Cardiac muscle cell (in vitro differentiated cells and primary cell): ENCODE measurements around the gene BATF2. TPM values are rescaled to one million over a fixed set of nuclear protein-coding genes. Genes with fewer than 3 reads are reported as not detected.

ENCODE experiments used
- DNase-seq, 2 donors: peaks; one replicate each; pipeline versions ENCODE4 v3.0.0 to v3.0.0-alpha.2; 2010 to 2017; ENCODE audit warnings: low read depth in 1 of 2, low spot score in 1 of 2
- H3K27ac ChIP-seq: fragments of 200-600 bp; sonication (generic); 2 replicates; pipeline ENCODE4 v1.5.1; 2016
- H3K27me3 ChIP-seq: fragments of 200-600 bp; sonication (generic); 2 replicates; pipeline ENCODE4 v1.6.0; 2016; ENCODE audit warnings: control low read depth
- H3K36me3 ChIP-seq: fragments of 200-600 bp; sonication (generic); 2 replicates; pipeline ENCODE4 v1.5.1; 2016; ENCODE audit warnings: control low read depth
- H3K4me1 ChIP-seq: fragments of 200-600 bp; sonication (generic); 2 replicates; pipeline ENCODE4 v1.8.1; 2017; ENCODE audit warnings: low read depth, mild to moderate bottlenecking, mixed run types
- H3K4me3 ChIP-seq: fragments of 200-600 bp; sonication (generic); 2 replicates; pipeline ENCODE4 v1.5.1; 2016; ENCODE audit warnings: mild to moderate bottlenecking
- H3K9me3 ChIP-seq: fragments of 200-600 bp; sonication (generic); 2 replicates; pipeline ENCODE4 v1.5.1; 2017; ENCODE audit warnings: low read depth, mild to moderate bottlenecking, control low read depth
- CTCF ChIP-seq: IDR thresholded peaks from 2 replicates; pipeline ENCODE4 v1.5.1; 2012; ENCODE audit warnings: low read depth, mild to moderate bottlenecking, low read length
- polyA plus RNA-seq: library from polyadenylated mRNA; unstranded; fragments of >200 nt; fragmentation: Nextera tagmentation; extraction: Ambion mirVana; gene quantifications from 2 replicates; pipeline ENCODE4 v1.2.1, GENCODE V29; 2016
- total RNA-seq: library from RNA; depleted of rRNA; stranded (reverse); fragments of >200 nt; gene quantifications from 2 replicates; pipeline ENCODE4 v1.2.3, GENCODE V29; 2016

BATF2 gene
- total and polyA plus RNA-seq, 2 experiments from 2014 or later = 0.21 TPM; not detected in 1

- H3K9me3 ChIP-seq = no peaks in the 10 kb centered on the region
- TF ChIP-seq CTCF = no peak
These were observed 23.1 kb upstream of the BATF2 start for GRCh38 chr11:65019824-65020223.

GRCh38 chr11:65017937-65018336 is 21.2 kb upstream of the BATF2 start:
- TF ChIP-seq CTCF = no peak
- no peaks in the 10 kb centered on the region for H3K9me3 ChIP-seq
- no peaks in the 10 kb centered on the region for H3K27me3 ChIP-seq
- no peaks in the 10 kb centered on the region for H3K4me1 ChIP-seq
- H3K36me3 ChIP-seq = peaks cover 2% of the 10 kb centered on the region
- no peak for DNase-seq
- no peak overlapping the region for H3K27ac ChIP-seq
- no peak overlapping the region for H3K4me3 ChIP-seq

More at GRCh38 chr11:65019824-65020223, 23.1 kb upstream of the BATF2 start:
- no peak for DNase-seq
- H3K4me1 ChIP-seq = no peaks in the 10 kb centered on the region
- no peak overlapping the region for H3K27ac ChIP-seq
- H3K4me3 ChIP-seq = no peak overlapping the region
- H3K36me3 ChIP-seq = peaks cover 2% of the 10 kb centered on the region
- no peaks in the 10 kb centered on the region for H3K27me3 ChIP-seq

- Histone ChIP-seq H3K4me1 (no peaks in the 10 kb centered on the region), H3K9me3 (no peaks in the 10 kb centered on the region), H3K4me3 (no peak overlapping the region), H3K27ac (no peak overlapping the region), H3K27me3 (no peaks in the 10 kb centered on the region), H3K36me3 (peaks cover 2% of the 10 kb centered on the region)
- no peak for TF ChIP-seq CTCF
- DNase-seq = no peak
These were observed 19.9 kb upstream of the BATF2 start for GRCh38 chr11:65016705-65017104.

GRCh38 chr11:65014726-65015227 is 18.0 kb upstream of the BATF2 start:
- DNase-seq = no peak
- no peaks in the 10 kb centered on the region for H3K4me1 ChIP-seq
- peak overlapping the region; percentile 89 for H3K27ac ChIP-seq
- H3K9me3 ChIP-seq = no peaks in the 10 kb centered on the region
- no peak for TF ChIP-seq CTCF
- no peaks in the 10 kb centered on the region for H3K27me3 ChIP-seq
- peaks cover 2% of the 10 kb centered on the region for H3K36me3 ChIP-seq
- H3K4me3 ChIP-seq = peak overlapping the region; percentile 55

GRCh38 chr11:65013888-65014725 is 17.3 kb upstream of the BATF2 start, which contains the start of gene ARL2:
ARL2 (plus strand) TSS chr11:65014160; CDS start chr11:65014208, 48 bp downstream.
- Histone ChIP-seq H3K36me3 (no peaks in the 10 kb centered on the region), H3K4me1 (no peaks in the 10 kb centered on the region), H3K9me3 (no peaks in the 10 kb centered on the region), H3K27me3 (no peaks in the 10 kb centered on the region), H3K4me3 (peak within 1 kb of the TSS; percentile 55), H3K27ac (peak within 1 kb of the TSS; percentile 89)
- TF ChIP-seq CTCF = peak; percentile 78
- DNase-seq = peak; percentile 91 to 97
